Osteoblast (primary cell): Measurements from ENCODE around the gene ZFPM1. TPM values are rescaled to one million over a fixed set of nuclear protein-coding genes. Genes with fewer than 3 reads are reported as not detected.

Source experiments
- DNase-seq: peaks from one replicate; pipeline ENCODE4 v3.0.0; 2011; ENCODE audit warnings: low spot score, mixed read lengths; ENCODE audit not compliant: insufficient read length; ENCODE audit errors: missing footprints
- H2AFZ ChIP-seq: 2 replicates; pipeline ENCODE4 v1.6.0; 2011; ENCODE audit warnings: mild to moderate bottlenecking, low read length
- H3K27ac ChIP-seq: 2 replicates; pipeline ENCODE4 v1.5.1; 2011; ENCODE audit warnings: mild to moderate bottlenecking, low read depth, low read length, moderate library complexity
- H3K27me3 ChIP-seq: 2 replicates; pipeline ENCODE4 v1.6.0; 2012; ENCODE audit warnings: mild to moderate bottlenecking, control low read depth, inconsistent platforms, low read length, moderate library complexity; ENCODE audit not compliant: insufficient read depth
- H3K36me3 ChIP-seq: 2 replicates; pipeline ENCODE4 v1.5.1; 2011; ENCODE audit warnings: mild to moderate bottlenecking, low read length, control low read depth, moderate library complexity; ENCODE audit not compliant: insufficient read depth
- H3K4me1 ChIP-seq: 2 replicates; pipeline ENCODE4 v1.5.1; 2011; ENCODE audit warnings: mild to moderate bottlenecking, low read length, control low read depth, moderate library complexity; ENCODE audit not compliant: insufficient read depth
- H3K4me2 ChIP-seq: 2 replicates; pipeline ENCODE4 v1.6.0; 2011; ENCODE audit warnings: mild to moderate bottlenecking, low read length; ENCODE audit not compliant: insufficient read depth
- H3K4me3 ChIP-seq: fragments of 200-600 bp; sonication (generic); 3 replicates; pipeline ENCODE4 v1.5.1; 2012; ENCODE audit warnings: mild to moderate bottlenecking, low read length, inconsistent platforms; ENCODE audit not compliant: insufficient read depth
- H3K79me2 ChIP-seq: 2 replicates; pipeline ENCODE4 v1.6.0; 2012; ENCODE audit warnings: mild to moderate bottlenecking, low read length, control low read depth, inconsistent platforms; ENCODE audit not compliant: insufficient read depth
- H3K9me3 ChIP-seq: 2 replicates; pipeline ENCODE4 v1.5.1; 2011; ENCODE audit warnings: low read depth, low read length, control low read depth
- H4K20me1 ChIP-seq: 2 replicates; pipeline ENCODE4 v1.6.0; 2012; ENCODE audit warnings: mild to moderate bottlenecking, low read length, control low read depth; ENCODE audit not compliant: insufficient read depth
- total RNA-seq: library from RNA; depleted of rRNA; stranded (reverse); fragments of >200 nt; gene quantifications from 2 replicates; pipeline ENCODE4 v1.2.3, GENCODE V29; 2012
- TF ChIP-seq, protein P1 (sequence below): IDR thresholded peaks from 2 replicates; pipeline ENCODE4 v1.5.1; 2011; ENCODE audit warnings: mild to moderate bottlenecking, low read depth, low read length, moderate library complexity; ENCODE audit errors: extremely low read depth

ZFPM1 gene
- total RNA-seq, 1 donor = 2.2 TPM

DNA sequence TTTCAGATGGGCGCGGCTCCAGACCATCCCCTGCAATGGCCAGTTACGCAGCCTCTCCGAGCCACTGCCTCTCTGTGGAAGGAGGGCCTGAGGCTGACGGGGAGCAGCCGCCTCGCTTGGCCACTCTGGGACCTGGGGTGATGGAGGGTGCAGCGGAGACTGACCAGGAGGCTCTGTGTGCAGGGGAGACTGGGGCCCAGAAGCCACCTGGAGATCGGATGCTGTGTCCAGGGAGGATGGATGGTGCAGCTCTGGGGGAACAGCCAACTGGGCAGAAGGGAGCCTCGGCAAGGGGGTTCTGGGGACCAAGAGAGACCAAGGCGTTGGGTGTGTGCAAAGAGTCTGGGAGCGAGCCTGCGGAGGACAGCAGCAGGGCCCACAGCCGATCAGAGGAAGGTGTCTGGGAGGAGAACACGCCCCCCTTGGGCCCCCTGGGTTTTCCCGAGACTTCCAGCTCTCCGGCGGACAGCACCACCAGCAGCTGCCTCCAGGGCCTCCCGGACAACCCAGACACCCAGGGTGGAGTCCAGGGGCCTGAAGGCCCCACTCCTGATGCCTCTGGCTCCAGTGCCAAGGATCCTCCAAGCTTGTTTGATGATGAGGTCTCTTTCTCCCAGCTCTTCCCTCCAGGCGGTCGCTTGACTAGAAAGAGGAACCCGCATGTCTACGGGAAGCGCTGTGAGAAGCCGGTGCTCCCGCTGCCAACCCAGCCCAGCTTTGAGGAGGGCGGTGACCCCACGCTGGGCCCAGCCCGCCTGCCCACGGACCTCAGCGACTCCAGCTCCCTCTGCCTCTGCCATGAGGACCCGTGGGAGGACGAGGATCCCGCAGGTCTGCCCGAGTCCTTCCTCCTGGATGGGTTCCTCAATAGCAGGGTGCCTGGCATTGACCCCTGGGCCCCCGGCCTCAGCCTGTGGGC is 17.4 kb upstream of the ZFPM1 start:
- Histone ChIP-seq H3K4me2 (no peak overlapping the region), H4K20me1 (no peaks in the 10 kb centered on the region), H3K27ac (no peak overlapping the region), H3K4me1 (no peaks in the 10 kb centered on the region), H2AFZ (no peak overlapping the region), H3K36me3 (no peaks in the 10 kb centered on the region), H3K79me2 (no peaks in the 10 kb centered on the region), H3K9me3 (no peaks in the 10 kb centered on the region), H3K27me3 (no peaks in the 10 kb centered on the region), H3K4me3 (no peak overlapping the region)
- no peak for DNase-seq
- TF ChIP-seq, protein P1, sequence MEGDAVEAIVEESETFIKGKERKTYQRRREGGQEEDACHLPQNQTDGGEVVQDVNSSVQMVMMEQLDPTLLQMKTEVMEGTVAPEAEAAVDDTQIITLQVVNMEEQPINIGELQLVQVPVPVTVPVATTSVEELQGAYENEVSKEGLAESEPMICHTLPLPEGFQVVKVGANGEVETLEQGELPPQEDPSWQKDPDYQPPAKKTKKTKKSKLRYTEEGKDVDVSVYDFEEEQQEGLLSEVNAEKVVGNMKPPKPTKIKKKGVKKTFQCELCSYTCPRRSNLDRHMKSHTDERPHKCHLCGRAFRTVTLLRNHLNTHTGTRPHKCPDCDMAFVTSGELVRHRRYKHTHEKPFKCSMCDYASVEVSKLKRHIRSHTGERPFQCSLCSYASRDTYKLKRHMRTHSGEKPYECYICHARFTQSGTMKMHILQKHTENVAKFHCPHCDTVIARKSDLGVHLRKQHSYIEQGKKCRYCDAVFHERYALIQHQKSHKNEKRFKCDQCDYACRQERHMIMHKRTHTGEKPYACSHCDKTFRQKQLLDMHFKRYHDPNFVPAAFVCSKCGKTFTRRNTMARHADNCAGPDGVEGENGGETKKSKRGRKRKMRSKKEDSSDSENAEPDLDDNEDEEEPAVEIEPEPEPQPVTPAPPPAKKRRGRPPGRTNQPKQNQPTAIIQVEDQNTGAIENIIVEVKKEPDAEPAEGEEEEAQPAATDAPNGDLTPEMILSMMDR = no peak

DNA sequence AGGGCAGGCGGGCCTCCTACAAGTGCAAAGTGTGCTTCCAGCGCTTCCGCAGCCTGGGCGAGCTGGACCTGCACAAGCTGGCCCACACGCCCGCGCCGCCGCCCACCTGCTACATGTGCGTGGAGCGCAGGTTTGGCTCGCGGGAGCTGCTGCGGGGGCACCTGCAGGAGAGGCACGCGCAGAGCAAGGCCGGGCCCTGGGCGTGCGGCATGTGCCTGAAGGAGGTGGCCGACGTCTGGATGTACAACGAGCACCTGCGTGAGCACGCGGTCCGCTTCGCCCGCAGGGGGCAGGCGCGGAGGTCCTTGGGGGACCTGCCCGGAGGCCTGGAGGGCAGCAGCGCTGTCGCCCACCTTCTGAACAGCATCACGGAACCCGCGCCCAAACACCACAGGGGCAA is 16.3 kb upstream of the ZFPM1 start:
- Histone ChIP-seq H3K27me3 (no peaks in the 10 kb centered on the region), H3K79me2 (no peaks in the 10 kb centered on the region), H4K20me1 (no peaks in the 10 kb centered on the region), H3K27ac (no peak overlapping the region), H3K36me3 (no peaks in the 10 kb centered on the region), H3K4me3 (no peak overlapping the region), H3K4me2 (no peak overlapping the region), H3K9me3 (no peaks in the 10 kb centered on the region), H3K4me1 (no peaks in the 10 kb centered on the region), H2AFZ (no peak overlapping the region)
- DNase-seq = no peak
- TF ChIP-seq, protein P1 = no peak

DNA sequence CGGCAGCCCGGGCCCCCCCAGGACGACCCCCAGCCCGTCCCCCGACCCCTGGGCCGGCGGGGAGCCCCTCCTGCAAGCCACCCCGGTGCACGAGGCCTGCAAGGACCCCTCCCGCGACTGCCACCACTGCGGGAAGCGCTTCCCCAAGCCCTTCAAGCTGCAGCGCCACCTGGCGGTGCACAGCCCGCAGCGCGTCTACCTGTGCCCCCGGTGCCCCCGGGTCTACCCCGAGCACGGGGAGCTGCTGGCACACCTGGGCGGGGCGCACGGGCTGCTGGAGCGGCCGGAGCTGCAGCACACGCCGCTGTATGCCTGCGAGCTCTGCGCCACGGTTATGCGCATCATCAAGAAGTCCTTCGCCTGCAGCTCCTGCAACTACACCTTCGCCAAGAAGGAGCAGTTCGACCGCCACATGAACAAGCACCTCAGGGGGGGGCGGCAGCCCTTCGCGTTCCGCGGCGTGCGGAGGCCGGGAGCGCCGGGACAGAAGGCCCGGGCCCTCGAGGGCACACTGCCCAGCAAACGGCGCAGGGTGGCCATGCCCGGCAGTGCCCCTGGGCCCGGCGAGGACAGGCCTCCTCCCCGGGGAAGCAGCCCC is 15.6 kb upstream of the ZFPM1 start:
- Histone ChIP-seq H3K4me3 (no peak overlapping the region), H3K36me3 (no peaks in the 10 kb centered on the region), H3K9me3 (no peaks in the 10 kb centered on the region), H2AFZ (no peak overlapping the region), H3K27me3 (no peaks in the 10 kb centered on the region), H3K27ac (no peak overlapping the region), H3K4me1 (no peaks in the 10 kb centered on the region), H4K20me1 (no peaks in the 10 kb centered on the region), H3K4me2 (no peak overlapping the region), H3K79me2 (no peaks in the 10 kb centered on the region)
- TF ChIP-seq, protein P1 = peak; percentile 60
- DNase-seq = peak; percentile 99
